ENCODE measurements around the gene MYBPC3.
"Not testable (repeated sequence)": the region's sequence is repeated elsewhere in the genome, so short reads cannot be mapped to it uniquely, and the experiment has no call there.

The MYBPC3 gene

GRCh38 chr11:47336595-47336994, 15.9 kb downstream of the MYBPC3 start:
- no peak for DNase-seq

- no peak for DNase-seq
These were observed 16.8 kb downstream of the MYBPC3 start for GRCh38 chr11:47335733-47336132.

DNA sequence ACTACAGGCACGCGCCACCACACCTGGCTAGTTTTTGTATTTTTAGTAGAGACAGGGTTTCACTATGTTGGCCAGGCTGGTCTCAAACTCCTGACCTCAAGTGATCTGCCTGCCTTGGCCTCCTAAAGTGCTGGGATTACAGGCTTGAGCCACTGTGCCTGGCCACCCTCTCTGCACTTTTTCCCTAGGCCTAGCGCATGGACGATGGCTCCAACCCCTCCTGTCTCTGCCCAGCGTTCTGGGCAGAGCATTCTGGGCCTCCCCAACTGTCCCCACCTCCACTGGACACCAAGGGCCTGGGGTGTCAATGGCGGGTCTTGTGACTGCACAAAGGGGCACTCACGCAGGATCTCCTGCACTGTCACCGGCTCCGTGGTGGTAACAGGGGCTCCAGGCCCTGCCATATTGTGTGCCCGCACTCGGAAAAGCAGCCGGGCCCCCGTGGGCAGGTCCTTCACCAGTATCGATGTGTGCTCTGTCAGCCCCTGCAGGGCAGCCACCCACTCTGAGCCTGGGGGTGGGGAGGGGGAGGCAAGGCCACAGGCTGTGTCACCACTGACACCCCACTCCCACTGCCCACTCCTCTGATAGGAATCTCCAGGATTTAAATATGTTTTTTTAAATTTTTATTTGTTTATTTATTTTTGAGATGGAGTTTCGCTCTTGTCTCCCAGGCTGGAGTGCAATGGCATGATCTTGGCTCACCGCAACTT, 17.6 kb downstream of the MYBPC3 start:
- DNase-seq: not testable (repeated sequence)

DNA sequence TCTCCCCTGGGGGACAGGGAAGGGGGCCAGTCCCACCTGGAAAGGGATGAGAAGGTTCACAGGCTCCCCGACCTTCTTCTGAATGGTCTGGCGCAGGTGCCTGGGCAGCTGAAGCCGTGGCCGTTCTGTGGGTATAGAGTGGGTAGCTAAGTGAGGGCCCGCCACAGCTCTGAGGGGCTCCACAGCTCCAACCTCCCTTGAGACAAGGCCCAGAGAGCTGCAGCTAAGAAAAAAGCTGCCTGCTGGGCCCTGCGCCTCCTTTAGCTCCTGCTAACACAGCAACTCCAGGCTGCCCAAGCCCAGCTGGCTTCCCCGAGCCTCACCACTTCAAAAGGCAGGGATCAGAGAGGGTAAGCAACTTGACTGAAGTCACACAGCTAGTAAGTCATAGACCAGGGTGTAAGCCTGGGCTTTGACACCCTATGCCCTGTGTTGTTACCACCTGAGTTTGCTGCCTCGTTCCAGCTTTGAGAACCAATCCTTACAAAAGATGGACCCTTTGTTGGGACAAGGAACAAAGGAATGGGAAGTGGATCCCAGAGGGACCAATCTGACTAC, 18.5 kb downstream of the MYBPC3 start:
- DNase-seq: no peak

DNA sequence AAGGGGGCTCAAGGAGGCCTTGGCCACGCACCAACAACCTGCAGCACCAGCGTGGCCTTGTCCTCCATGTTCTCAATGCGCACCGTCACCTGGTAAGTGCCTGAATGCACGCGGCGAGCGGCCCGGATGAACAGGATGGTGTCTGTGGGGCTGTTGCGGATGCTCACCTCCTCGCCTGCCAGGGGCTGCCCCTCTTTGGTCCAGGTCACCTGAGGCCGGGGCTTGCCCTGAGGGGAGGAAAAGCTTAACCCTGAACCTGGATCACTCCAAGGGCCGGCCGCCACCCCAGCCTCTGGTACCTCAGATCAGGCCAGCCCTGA, 19.0 kb downstream of the MYBPC3 start:
- no peak for DNase-seq

DNA sequence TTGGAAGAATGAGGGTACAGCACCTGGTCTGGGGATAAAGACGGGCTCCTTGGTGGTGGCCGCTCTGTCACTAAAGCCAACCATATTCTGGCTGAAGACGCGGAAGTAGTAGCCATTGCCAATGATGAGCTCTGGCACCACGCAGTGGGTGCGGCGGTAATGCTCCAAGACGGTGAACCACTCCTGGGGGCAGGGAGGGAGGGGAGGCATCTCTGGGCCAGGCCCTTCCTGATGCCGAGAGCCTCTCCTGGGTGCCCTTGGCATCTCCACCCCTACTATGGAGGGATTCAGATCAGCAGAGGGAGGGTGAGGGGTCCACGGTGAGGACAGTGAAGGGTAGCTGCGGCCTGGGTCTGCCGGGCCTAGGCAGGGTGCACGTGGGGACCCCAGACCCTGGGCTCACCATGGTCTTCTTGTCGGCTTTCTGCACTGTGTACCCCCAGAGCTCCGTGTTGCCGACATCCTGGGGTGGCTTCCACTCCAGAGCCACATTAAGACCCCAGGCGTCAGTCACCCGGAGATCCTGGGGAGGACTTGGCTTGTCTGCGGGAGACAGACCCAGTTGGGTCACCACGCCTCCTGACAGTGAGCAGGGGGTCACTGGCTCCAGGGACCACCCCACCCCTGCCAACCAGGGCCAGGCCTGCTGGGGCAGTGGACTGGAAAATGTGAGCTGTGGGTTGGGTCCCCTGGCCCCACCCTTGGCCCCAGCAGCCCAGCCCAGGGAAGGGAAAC, 19.5 kb downstream of the MYBPC3 start:
- DNase-seq: no peak

DNA sequence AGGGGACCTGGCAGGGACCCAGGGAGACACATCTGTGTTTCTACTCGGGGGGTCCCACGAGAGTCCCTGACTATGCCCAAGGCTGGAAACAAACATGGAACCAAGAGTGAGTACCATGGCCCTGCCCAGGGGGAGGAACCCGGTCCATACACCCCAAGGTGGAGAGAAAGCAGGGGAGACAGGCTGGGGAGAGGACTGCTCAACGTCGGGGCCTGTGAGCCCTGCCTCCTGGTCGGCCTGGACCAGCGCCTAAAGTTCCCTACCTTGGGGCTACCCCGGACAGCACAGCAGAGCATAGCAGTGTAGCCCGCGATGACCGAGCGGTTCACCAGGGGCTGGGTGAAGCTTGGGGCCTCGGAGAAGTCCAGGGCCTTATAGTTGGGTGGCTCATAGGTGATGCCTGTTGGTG, 20.2 kb downstream of the MYBPC3 start:
- DNase-seq: no peak

GRCh38 chr11:47331454-47332302, 20.8 kb downstream of the MYBPC3 start:
- no peak for DNase-seq

DNA sequence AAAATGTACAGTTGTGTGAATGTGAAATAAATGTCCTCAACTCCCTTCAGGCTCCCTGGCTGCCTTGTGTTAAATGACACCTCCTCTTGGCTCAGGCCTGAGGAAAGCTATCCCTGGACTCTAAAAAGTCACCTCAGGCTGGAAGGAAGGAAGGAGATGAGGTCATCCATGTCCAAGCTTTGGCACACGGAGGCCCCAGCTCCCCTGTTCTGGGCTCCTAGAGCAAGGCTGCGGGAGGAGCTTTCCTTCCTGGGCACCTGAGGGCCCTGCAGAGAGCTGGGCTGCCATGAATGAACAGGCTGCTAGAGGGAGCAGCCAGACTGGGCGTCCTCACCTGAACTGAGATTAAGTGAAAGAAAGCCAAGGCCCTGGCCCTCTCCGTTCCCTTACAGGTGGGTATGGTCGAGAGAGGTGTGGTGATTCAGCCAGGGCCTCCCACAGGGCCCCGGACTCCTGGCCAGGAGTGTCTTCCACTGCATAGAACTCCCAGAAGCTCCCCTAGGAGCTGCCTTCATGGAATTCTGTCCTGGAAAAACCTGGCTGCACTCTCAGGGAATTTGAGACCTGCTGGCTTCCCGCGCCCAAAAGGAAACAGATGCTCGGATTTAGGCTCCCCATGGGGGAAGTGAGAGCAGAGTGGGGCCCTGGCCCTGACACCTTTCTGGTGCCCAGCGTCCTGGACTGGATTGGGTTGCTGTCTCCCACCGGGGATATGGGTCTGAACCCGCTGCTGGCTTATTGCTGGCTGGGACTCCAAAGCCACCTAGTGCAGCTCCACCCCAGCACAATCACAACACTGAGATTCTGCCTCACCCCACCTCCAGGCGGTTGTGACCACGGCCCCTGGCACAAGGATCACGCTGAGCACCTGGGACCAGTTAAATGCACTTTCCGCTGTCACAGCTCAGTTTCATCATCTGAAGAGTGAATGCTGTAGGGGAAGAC, 22.2 kb downstream of the MYBPC3 start:
- DNase-seq: no peak

DNA sequence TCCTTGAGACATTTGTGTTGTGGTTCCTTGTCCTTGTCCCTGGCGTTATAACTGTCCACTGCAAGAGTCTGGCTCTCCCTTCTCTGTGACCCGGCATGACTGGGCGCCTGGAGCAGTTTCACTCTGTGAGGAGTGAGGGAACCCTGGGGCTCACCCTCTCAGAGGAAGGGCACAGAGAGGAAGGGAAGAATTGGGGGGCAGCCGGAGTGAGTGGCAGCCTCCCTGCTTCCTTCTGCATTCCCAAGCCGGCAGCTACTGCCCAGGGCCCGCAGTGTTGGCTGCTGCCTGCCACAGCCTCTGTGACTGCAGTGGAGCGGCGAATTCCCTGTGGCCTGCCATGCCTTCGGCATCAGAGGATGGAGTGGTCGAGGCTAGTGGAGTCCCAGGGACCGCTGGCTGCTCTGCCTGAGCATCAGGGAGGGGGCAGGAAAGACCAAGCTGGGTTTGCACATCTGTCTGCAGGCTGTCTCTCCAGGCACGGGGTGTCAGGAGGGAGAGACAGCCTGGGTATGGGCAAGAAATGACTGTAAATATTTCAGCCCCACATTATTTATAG, 23.0 kb downstream of the MYBPC3 start:
- no peak for DNase-seq

GRCh38 chr11:47328449-47329390, 23.8 kb downstream of the MYBPC3 start:
- no peak for DNase-seq

- no peak for DNase-seq
These were observed 24.6 kb downstream of the MYBPC3 start for GRCh38 chr11:47327949-47328348.

GRCh38 chr11:47327025-47327424, 25.5 kb downstream of the MYBPC3 start:
- DNase-seq: no peak

DNA sequence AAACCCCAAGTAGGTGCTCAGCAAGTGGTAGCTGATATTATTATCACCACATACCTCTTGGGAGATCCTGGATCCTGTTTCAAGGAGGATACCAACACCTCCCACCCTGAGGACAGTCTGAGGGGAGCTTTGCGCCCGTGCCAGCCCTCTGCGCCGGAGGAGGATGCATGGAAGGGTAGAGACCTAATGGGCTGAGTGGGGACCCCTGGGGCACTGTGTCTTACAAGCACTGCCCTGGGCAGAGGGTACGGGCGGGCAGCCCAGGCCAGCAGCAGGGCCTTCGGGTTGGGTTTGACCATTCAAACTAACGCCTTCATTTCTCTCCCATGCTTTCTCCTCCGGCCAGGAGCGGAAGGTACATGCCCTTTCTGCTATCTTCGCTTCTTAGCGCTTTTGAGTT, 26.3 kb downstream of the MYBPC3 start:
- DNase-seq: no peak

- no peak for DNase-seq
These were observed 27.0 kb downstream of the MYBPC3 start for GRCh38 chr11:47325271-47326041.

DNA sequence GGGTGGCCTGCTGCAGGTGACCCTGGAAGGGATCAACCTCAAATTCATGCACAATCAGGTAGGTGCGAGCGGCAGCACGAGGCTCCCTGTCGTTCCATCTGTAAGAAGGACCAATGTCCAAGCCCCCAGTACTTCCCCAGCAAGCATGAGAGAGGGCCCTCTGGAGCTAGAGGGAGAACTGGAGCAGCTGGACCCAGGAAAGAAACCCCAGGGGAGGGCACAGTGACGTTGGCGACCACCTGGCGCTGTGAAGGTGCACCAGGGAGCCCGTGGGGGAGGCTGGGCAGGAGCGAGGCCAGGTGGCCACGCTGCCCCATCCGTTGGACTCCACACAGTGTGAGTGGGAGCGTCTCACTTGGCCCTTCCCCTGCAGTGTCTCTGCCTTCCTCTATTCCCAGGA, 28.0 kb downstream of the MYBPC3 start:
- DNase-seq: no peak

DNA sequence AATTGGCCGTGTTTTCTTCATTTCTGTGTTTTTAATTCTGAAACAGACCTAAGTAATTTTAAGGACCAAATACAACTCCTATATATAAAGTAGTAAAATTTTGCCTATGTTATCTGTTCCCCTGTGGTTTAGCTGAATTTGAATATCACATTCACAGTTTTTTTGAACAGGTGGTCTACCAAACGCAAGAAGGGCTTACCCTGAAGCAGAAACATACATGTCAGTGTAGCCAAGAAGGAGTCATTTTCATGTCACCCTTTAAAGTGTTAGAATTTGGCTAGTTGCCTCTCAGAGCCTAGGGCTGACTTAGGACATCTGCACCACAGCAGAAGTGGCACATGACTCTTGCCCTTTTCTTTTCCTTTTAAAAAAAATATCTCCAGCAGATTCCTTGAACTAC, 34.3 kb downstream of the MYBPC3 start:
- no peak for DNase-seq

DNA sequence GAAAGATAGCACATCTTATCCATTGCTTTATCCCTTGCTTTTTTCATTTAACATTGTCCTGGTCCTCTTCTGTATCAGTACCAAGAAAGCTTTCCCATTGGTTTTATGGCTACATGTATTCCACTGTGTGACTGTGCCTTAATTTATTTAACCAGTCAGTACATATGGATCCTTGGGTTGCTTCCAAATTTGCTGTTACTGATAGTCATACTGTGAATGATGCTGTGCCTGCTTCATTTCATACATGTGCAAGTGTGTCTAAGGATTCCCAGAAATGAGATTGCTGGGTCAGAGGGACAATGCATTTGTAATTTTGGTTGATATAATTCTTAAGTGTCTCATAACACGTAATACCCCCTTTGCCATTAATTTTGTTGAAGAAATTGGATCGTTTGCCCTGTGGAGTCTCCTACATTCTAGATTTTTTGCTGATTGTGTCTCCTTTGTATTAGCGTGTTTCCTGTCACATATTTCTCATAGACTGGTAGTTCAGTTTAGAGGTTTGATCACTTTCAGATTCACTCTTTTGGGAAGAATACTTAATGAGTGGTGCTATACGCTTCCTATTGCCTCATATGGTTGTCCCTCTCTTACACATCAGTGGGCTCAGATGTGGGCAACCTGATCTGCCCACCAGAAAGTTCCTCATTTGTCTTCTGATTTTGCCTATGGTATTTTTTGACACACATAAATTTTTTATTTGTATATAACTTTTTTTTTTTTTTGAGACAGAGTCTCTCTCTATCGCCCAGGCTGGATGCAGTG, 35.3 kb downstream of the MYBPC3 start:
- DNase-seq: no peak

GRCh38 chr11:47316501-47316900, 36.0 kb downstream of the MYBPC3 start:
- not testable (repeated sequence) for DNase-seq

All from activated CD4-positive, alpha-beta T cell treated with anti-CD3 and anti-CD28 coated beads, Interleukin-2, Interleukin-6, amounts not matched to agents 100 ng/mL and 50 ng/mL, durations not matched to agents 16 hours and 8 hours (primary cell).